H1 (cell line): ENCODE results near the gene BPI. TPM values are rescaled to one million over a fixed set of nuclear protein-coding genes. Genes with fewer than 3 reads are reported as not detected.
A peak's percentile ranks its signal among the peaks of the same experiment; 100 is the strongest.
"Not testable (repeated sequence)": the region's sequence is repeated elsewhere in the genome, so short reads cannot be mapped to it uniquely, and the experiment has no call there.

Source experiments
- CTCF ChIA-PET: fragments of 300-600 bp; sonication (Branson Sonifier 250); formaldehyde crosslinking; loops from one replicate; lab custom pipeline; 2021; ENCODE audit not compliant: partially characterized antibody; lab: Charles Lee
- POLR2A ChIA-PET: fragments of 300-600 bp; sonication (Branson Sonifier 250); formaldehyde crosslinking; loops from one replicate; lab custom pipeline; 2021; ENCODE audit warnings: inconsistent platforms; ENCODE audit not compliant: partially characterized antibody; lab: Charles Lee
- DNase-seq, 2 experiments: peaks; one replicate each; pipeline versions ENCODE4 v3.0.0 to v3.0.0-alpha.2; 2010 to 2022; ENCODE audit warnings: low spot score in 2 of 2, low read depth in 1 of 2, mixed read lengths in 1 of 2
- FAIRE-seq: peaks from 2 replicates; lab custom pipeline; 2011; peaks lifted over from hg19 to GRCh38; lab: Jason Lieb, UNC
- H2AFZ ChIP-seq: 2 replicates; pipeline ENCODE4 v1.8.1; 2012; ENCODE audit warnings: low read length, inconsistent platforms
- H2AK5ac ChIP-seq: 2 replicates; pipeline ENCODE4 v1.6.1; 2013; ENCODE audit warnings: low read depth, low read length
- H2BK120ac ChIP-seq: replicated peaks from 2 replicates; pipeline ENCODE3; 2013; ENCODE audit warnings: low read depth, low read length, inconsistent platforms
- H2BK12ac ChIP-seq: 2 replicates; pipeline ENCODE4 v1.6.1; 2013; ENCODE audit warnings: low read depth, low read length
- H2BK15ac ChIP-seq: 2 replicates; pipeline ENCODE4 v1.6.1; 2013; ENCODE audit warnings: low read length
- H2BK20ac ChIP-seq: 2 replicates; pipeline ENCODE4 v1.6.1; 2013; ENCODE audit warnings: low read length
- H2BK5ac ChIP-seq: 2 replicates; pipeline ENCODE4 v1.6.1; 2013; ENCODE audit warnings: low read depth, low read length
- H3K14ac ChIP-seq: 2 replicates; pipeline ENCODE4 v1.6.1; 2013; ENCODE audit warnings: inconsistent platforms; ENCODE audit not compliant: insufficient read length
- H3K18ac ChIP-seq: 2 replicates; pipeline ENCODE4 v1.6.1; 2013; ENCODE audit warnings: low read length; ENCODE audit errors: extremely low read depth
- H3K23ac ChIP-seq: 2 replicates; pipeline ENCODE4 v1.6.1; 2013; ENCODE audit warnings: inconsistent platforms; ENCODE audit not compliant: insufficient read length
- H3K23me2 ChIP-seq: 2 replicates; pipeline ENCODE4 v1.6.1; 2013; ENCODE audit warnings: low read depth, low read length
- H3K27ac ChIP-seq: 2 replicates; pipeline ENCODE4 v1.6.1; 2011; ENCODE audit warnings: low read depth, low read length, inconsistent platforms
- H3K27me3 ChIP-seq, 4 experiments: replicated peaks in 1 of 4; 1 replicate in 1 of 4; 2 replicates in 3 of 4; pipeline versions ENCODE4 v1.6.1 to v1.8.1; 2011 to 2013; ENCODE audit warnings: low read length in 3 of 4, mild to moderate bottlenecking in 3 of 4, inconsistent platforms in 2 of 4, mixed read lengths in 2 of 4, moderate library complexity in 1 of 4; ENCODE audit not compliant: control insufficient read depth in 3 of 4, insufficient read depth in 3 of 4; ENCODE audit errors: extremely low read depth in 1 of 4
- H3K36me3 ChIP-seq, 4 experiments: 2 replicates each; pipeline versions ENCODE4 v1.6.1 to v1.8.1; 2011 to 2013; ENCODE audit warnings: mild to moderate bottlenecking in 4 of 4, low read length in 3 of 4, moderate library complexity in 2 of 4, control low read depth in 1 of 4, inconsistent platforms in 1 of 4; ENCODE audit not compliant: insufficient read depth in 4 of 4, control insufficient read depth in 2 of 4
- H3K4ac ChIP-seq: replicated peaks from 2 replicates; pipeline ENCODE3; 2013; ENCODE audit warnings: low read length, low read depth, mixed read lengths, inconsistent platforms; ENCODE audit not compliant: insufficient read length
- H3K4me1 ChIP-seq, 4 experiments: replicated peaks in 1 of 4; 1 replicate in 1 of 4; 2 replicates in 3 of 4; pipeline versions ENCODE4 v1.6.1 to v1.8.1; 2011 to 2013; ENCODE audit warnings: low read length in 3 of 4, inconsistent platforms in 2 of 4, mixed read lengths in 1 of 4; ENCODE audit not compliant: insufficient read depth in 4 of 4, control insufficient read depth in 3 of 4
- H3K4me2 ChIP-seq, 2 experiments: 2 replicates each; pipeline versions ENCODE4 v1.6.1 to v1.8.1; 2011 to 2013; ENCODE audit warnings: low read depth in 2 of 2, low read length in 2 of 2, control low read depth in 1 of 2, inconsistent platforms in 1 of 2, mild to moderate bottlenecking in 1 of 2; ENCODE audit not compliant: insufficient read depth in 1 of 2
- H3K4me3 ChIP-seq, 4 experiments: fragments of 200-600, 300-600 bp in 1 of 4; sonication (generic), shearing (Covaris generic), sonication (Bioruptor Twin) in 1 of 4; 2 replicates each; pipeline versions ENCODE4 v1.5.1 to v1.8.1; 2011 to 2016; ENCODE audit warnings: low read length in 4 of 4, low read depth in 3 of 4, control low read depth in 2 of 4, inconsistent platforms in 2 of 4, mild to moderate bottlenecking in 2 of 4, mixed read lengths in 1 of 4, moderate library complexity in 1 of 4; ENCODE audit not compliant: insufficient read depth in 2 of 4; ENCODE audit errors: extremely low read depth in 1 of 4
- H3K56ac ChIP-seq: replicated peaks from 2 replicates; pipeline ENCODE3; 2013; ENCODE audit warnings: low read depth, mild to moderate bottlenecking, mixed read lengths, low read length, inconsistent platforms; ENCODE audit not compliant: insufficient read length
- H3K79me1 ChIP-seq: 2 replicates; pipeline ENCODE4 v1.6.1; 2013; ENCODE audit warnings: low read depth, low read length, control low read depth
- H3K79me2 ChIP-seq, 2 experiments: 2 replicates each; pipeline versions ENCODE4 v1.6.1 to v1.8.1; 2012 to 2013; ENCODE audit warnings: low read length in 2 of 2, mild to moderate bottlenecking in 2 of 2, inconsistent platforms in 1 of 2; ENCODE audit not compliant: insufficient read depth in 2 of 2, control insufficient read depth in 1 of 2
- H3K9ac ChIP-seq, 4 experiments: replicated peaks in 1 of 4; 1 replicate in 1 of 4; 2 replicates in 3 of 4; pipeline versions ENCODE4 v1.6.1 to v1.8.1; 2011 to 2013; ENCODE audit warnings: low read depth in 3 of 4, low read length in 3 of 4, control low read depth in 2 of 4, mild to moderate bottlenecking in 2 of 4, moderate library complexity in 2 of 4, inconsistent platforms in 1 of 4; ENCODE audit errors: extremely low read depth in 1 of 4
- H3K9me3 ChIP-seq, 2 experiments: 2 replicates each; pipeline versions ENCODE4 v1.6.1 to v1.8.1; 2012 to 2013; ENCODE audit warnings: mild to moderate bottlenecking in 2 of 2, moderate library complexity in 2 of 2, control low read depth in 1 of 2, inconsistent platforms in 1 of 2, low read depth in 1 of 2, low read length in 1 of 2, mixed read lengths in 1 of 2; ENCODE audit not compliant: insufficient read depth in 2 of 2
- H4K20me1 ChIP-seq, 2 experiments: replicated peaks in 1 of 2; 2 replicates each; pipeline versions ENCODE3 to v1.8.1; 2011 to 2013; ENCODE audit warnings: inconsistent platforms in 2 of 2, low read length in 2 of 2, mild to moderate bottlenecking in 1 of 2; ENCODE audit not compliant: insufficient read depth in 2 of 2, control insufficient read depth in 1 of 2
- H4K5ac ChIP-seq: 2 replicates; pipeline ENCODE4 v1.6.1; 2013; ENCODE audit warnings: low read length, low read depth, mixed read lengths, inconsistent platforms; ENCODE audit not compliant: insufficient read length
- H4K8ac ChIP-seq: 2 replicates; pipeline ENCODE4 v1.8.0; 2013; ENCODE audit warnings: mild to moderate bottlenecking, moderate library complexity, low read length, inconsistent platforms; ENCODE audit not compliant: insufficient read depth; ENCODE audit errors: extremely low read depth
- H4K91ac ChIP-seq: replicated peaks from 2 replicates; pipeline ENCODE3; 2013; ENCODE audit warnings: low read length, mixed read lengths, inconsistent platforms; ENCODE audit not compliant: insufficient read length
- CREB1 ChIP-seq: IDR thresholded peaks from 2 replicates; pipeline ENCODE4 v1.6.1; 2012; ENCODE audit warnings: inconsistent platforms
- SAP30 ChIP-seq: fragments of 300-600 bp; sonication (generic); IDR thresholded peaks from 2 replicates; pipeline ENCODE4 v1.7.1; 2012; ENCODE audit warnings: low read length, moderate library complexity, mild to moderate bottlenecking, inconsistent platforms; ENCODE audit not compliant: insufficient read depth, insufficient replicate concordance
- TEAD4 ChIP-seq: IDR thresholded peaks from 2 replicates; pipeline ENCODE4 v1.6.1; 2012; ENCODE audit warnings: low read depth, low read length, inconsistent platforms, mixed read lengths
- WGBS, 2 experiments: shearing (Covaris generic) in 1 of 2; methylation state at CpG; one replicate each; pipeline versions ENCODE4 v1.1.6 to v1.1.7; 2013 to 2015; ENCODE audit warnings: low lambda C conversion rate in 2 of 2, mixed read lengths in 2 of 2, inconsistent platforms in 1 of 2, low coverage in 1 of 2, missing lambda C conversion rate in 1 of 2; ENCODE audit not compliant: insufficient replicate concordance in 2 of 2, insufficient coverage in 1 of 2, insufficient read length in 1 of 2; ENCODE audit errors: extremely low coverage in 1 of 2, missing lambda C conversion rate in 1 of 2; 5-methylcytosine and 5-hydroxymethylcytosine counted together
- polyA plus RNA-seq, 7 experiments: library from polyadenylated mRNA; depleted of rRNA in 3 of 7; stranded (reverse) in 5 of 7; unstranded in 2 of 7; fragments of >200 nt in 5 of 7; fragments of 200-250 nt in 2 of 7; gene quantifications; 1 replicate in 5 of 7; 2 replicates in 1 of 7; 4 replicates in 1 of 7; pipeline versions ENCODE4 v1.2.1 to v1.2.3, GENCODE V29; 2011 to 2013; ENCODE audit warnings: missing spikeins in 2 of 7, mixed read lengths in 2 of 7
- total RNA-seq: library from RNA; stranded (reverse); fragmentation: NEBNext Ultra II Directional; extraction: Animal tissue kit (Norgen Biotek cat#: 25700); gene quantifications from 2 replicates; pipeline ENCODE4 v1.2.1, GENCODE V29; 2021

BPI gene
- total and polyA plus RNA-seq, 2 of the 8 experiments (the other 6 are each of a cell fraction or from before 2014, with no cell fraction given), result not detected

- peak; percentile 53 for TF ChIP-seq TEAD4
- no peak for TF ChIP-seq SAP30
- no peak for TF ChIP-seq CREB1
Observed at GRCh38 chr20:38338849-38339520, 35.0 kb downstream of the BPI start (continued).

- H3K56ac ChIP-seq, H3K79me1 ChIP-seq, H4K5ac ChIP-seq, H3K9ac ChIP-seq, H2AK5ac ChIP-seq, H3K18ac ChIP-seq, H2BK5ac ChIP-seq, H3K4me3 ChIP-seq, H2AFZ ChIP-seq, H3K27me3 ChIP-seq, H3K23me2 ChIP-seq, H2BK120ac ChIP-seq, DNase-seq, H3K9me3 ChIP-seq, H2BK15ac ChIP-seq, H3K79me2 ChIP-seq, H4K20me1 ChIP-seq, H3K14ac ChIP-seq, FAIRE-seq, H3K36me3 ChIP-seq, H3K23ac ChIP-seq, H4K91ac ChIP-seq, H4K8ac ChIP-seq, H3K27ac ChIP-seq, H3K4ac ChIP-seq, H3K4me2 ChIP-seq: not testable (repeated sequence)
- peaks cover 10 to 24% (median 15%) of the 10 kb centered on the region in 4 experiments for H3K4me1 ChIP-seq
- peak overlapping the region; percentile 64; the same call in 1 of the 2 replicates for H2BK20ac ChIP-seq
- H2BK12ac ChIP-seq, result peak overlapping the region; percentile 70; the same call in 1 of the 2 replicates
- ChIA-PET POLR2A (interaction anchor here (1.5 to 4.2 kb wide), 5 partner anchors 16 to 107 kb away, joined by 3 to 26 read pairs (median 8); partner anchors contain the start of gene SNHG17), CTCF (interaction anchor here (0.9 to 9.6 kb wide), 12 partner anchors 15 to 95 kb away, joined by 3 to 390 read pairs (median 28); partner anchors contain the start of gene LBP)
- WGBS, 2 experiments, result 81% methylated on average over 8 of the region's 8 CpGs; no CpG with 5 or more reads in 1 of the 2 experiments
Observed at GRCh38 chr20:38339521-38339896, 35.6 kb downstream of the BPI start.
